ENCODE measurements around the gene POC1A.

Gene POC1A

DNA sequence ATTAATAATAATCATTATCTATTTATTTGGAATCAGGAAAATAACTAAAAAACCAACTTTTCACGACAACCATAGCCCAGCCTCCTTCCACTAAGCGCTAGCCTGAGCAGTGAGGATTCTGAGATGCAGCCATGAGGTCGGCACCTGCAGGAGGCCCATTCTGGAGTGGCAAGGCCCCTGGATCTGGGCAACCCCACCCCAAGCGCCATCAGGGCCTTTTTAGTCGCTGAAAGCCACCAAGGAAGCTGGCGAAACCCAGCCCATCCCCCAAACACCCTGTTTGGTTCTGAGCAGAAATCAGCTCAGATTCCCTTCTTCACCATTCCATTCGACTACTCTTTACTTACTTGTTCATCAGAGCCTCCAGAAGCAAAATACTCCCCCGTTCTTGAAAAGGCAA is 29.5 kb downstream of the POC1A start:
- no peak for FAIRE-seq

DNA sequence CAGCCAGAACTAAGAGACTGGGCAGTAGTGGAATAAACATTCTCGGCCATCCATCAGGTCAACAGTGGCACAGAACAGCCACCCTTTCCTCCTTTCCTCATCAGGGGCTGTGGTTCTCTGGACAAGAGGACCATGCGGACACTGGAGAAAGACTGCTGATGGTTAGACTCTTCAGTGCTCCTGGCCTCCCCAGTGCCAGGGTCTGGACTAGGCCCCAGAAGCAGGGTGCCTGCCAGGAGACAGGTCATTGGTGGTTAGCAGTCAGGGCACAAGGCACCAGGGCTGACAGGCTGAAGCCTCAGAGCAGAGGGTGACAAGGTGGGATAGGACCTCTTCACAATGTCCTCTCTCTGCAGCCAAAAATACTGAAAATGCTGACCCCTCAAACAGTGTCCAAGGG is 30.1 kb downstream of the POC1A start:
- FAIRE-seq, result no peak

DNA sequence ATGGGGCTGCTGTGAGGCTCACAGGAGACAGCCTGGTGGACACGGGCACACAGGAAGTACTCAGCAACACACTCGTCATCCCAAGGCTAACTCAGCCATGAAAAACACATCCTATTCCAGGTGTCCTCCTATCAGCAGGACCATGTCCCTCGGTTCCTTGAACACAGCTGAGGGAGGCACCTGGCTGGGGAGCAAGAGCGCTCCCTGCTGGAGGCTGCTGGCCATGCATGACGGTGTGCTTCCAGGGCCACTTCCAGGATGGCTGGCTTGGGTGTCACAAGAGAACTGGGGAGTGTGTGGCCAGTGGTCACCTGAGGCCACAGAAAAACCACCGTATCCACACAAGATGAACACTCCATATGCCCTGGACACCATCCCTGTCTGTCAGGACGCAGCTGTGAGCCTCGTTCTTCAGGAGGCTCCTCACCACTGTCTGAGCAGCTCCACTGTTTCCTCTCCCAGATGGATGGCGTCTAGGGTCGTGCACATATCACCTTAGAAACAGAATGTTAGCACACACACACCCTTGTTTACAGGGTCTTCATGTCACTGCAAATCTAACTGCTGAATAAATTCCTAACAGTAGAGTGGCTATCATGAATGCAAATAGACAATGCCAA is 31.0 kb downstream of the POC1A start:
- FAIRE-seq, result no peak

DNA sequence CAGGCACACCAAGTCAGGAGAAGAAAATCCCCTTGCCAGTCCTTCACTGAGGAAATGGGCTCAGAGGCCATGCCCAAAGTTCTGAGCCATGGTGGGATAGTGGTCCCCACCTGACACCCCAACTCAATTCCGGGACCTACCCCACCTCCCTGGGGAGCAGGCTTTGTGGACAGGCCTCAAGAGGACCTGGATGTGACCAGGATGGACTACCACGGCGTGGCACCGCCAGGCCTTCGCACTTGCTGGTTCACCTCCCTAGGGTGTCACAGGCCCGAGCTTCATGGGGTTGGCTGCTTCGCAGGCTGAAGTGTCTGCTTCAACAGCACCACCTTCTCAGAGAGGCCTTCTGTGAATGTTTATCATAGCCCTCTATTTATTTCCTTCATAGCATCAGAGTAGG is 31.7 kb downstream of the POC1A start:
- no peak for FAIRE-seq

DNA sequence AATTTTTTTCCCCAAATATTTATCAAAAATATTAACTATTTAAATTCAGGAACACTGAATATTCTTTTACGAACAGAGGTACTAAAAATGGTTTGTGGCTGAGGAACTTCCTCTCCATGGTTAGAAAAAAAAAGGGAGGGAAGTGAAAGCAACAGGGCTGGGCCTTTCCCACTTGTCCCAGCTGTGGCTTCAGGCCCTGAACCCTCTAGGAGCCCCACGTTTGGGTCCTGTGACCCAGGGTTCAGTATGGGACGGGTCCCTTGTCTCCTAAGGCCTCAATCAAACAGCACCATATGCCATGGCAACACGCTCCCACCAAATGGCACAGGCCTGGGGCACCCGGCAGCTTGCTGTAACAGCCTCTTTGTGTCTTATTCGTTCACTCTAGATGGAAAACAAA is 32.4 kb downstream of the POC1A start:
- FAIRE-seq, result no peak

DNA sequence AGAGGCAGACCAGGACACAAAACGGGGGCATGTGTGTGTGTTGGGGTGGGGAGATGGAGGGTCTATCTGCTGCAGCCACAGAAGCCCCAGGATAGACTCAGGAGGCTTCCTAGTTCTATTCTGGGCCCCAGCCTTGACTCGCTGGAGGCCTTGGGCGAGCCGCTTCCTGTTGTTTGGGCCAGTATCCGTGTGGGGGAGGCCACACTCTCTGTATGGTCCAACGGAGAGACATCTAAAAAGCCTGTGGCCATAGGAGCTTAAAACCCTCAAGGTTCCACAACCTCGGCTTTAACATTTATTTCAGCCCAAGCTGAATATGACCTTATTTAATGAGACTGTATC is 32.8 kb downstream of the POC1A start:
- no peak for FAIRE-seq

DNA sequence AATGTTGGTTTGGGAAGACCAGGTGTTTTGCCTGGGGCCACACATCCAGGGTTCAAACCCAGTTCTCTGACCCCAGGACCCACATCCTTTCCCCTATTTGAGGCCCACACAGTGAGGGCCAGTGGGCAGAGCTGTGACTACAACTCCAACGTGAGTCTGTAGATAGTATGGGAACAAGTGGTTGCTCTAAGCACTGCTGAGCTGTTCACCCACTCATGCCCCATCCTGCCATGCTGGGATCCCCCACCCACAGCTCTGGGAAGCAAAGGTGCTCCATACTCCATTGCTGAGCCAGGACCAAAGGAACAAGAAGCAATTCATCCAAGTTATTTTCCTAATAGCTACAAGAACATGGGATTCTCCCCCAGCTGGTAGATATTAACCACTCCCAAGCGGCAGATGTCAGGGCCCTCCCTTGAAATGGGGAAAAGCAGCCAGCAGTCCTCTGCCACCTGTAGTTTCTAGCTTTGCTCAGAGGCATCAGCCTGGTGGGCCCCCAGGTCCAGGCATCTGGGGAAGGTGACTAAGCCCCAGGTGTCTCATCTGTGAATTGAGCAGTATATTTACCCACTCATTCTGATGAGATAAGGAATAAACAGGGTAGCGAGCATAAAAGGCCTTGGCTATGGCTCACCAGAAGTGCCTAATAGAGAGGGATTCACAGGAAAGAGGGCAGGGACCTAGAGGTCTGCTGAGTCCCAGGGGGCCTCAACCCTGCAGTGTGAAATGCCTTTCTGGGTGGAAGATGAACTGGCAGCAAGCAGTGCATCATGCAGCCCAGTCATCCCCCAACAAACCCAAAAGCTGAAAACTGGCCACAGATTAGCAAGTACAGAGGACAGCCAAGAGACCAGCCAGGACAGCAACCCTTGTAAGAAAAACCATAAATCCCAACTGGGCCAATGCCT is 33.4 kb downstream of the POC1A start:
- FAIRE-seq, result no peak

DNA sequence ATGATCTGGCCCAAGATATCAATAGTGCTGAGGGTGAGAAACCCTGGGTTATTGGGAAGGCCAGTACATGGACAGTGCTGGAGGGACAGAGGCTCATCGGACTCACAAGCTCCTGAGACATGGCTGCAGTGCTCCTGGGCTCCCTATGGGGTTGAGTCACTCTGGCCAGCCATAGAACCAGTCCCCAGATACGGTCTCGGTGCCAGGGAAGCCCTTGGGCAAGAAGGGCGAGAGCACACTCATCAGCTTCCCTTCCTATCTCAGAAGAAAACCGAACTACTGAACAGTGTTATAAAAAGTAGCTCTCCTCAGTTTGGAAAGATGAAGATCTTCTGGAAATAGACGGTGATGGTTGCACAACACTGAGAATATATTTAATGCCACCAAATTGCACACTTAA is 34.4 kb downstream of the POC1A start:
- FAIRE-seq, result no peak

DNA sequence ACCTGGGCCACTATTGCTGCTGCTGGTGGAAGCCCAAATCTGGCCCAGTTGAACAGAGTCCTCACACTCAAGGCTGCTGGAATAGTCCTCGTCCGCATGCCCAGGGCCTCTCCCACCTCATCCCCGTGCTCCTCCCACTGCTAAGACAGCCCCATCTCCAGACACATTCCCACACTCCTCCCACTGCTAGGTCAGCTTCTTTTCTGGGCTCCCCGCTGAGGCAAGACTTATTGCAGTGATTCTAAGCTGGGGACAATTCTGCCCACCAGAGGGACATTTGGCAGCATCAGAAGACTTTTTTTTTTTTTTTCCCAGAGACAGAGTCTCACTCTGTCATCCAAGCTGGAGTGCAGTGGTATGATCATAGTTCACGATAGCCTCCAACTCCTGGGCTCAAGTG is 35.1 kb downstream of the POC1A start:
- FAIRE-seq, result no peak

DNA sequence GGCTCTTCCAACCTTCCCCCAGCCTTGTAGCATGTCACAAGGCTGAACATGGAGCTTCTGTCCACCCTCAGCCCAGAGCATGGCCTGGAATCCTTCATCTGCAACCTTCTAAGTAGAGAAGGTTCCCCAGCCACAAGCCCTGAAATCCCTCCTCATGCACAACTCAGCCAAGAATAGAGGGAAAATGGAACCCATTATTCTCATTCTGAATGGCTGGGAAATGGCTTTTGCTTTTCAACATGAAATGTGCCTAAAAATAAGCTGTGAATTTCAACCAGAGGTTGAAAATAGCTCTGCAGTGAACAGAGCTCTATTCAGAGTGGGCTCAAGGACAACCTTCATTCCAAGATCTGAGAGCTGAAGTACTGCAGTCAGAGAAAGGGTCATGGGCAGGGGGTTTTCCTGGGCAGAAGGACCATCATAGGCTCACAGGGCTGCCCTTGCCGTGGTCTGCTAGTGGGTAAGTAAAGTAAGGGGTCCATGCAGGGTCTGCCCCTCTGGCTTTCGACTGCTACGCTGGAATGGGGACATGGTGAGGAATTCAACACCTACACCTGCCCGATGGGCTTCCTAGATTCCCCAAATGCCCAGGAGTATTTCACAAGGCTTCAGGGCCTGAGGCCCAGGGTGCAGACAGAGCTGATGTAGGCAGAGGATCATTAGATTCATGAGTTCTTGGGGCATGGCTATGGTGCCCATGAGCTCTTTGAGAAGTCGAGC is 35.9 kb downstream of the POC1A start:
- no peak for FAIRE-seq

DNA sequence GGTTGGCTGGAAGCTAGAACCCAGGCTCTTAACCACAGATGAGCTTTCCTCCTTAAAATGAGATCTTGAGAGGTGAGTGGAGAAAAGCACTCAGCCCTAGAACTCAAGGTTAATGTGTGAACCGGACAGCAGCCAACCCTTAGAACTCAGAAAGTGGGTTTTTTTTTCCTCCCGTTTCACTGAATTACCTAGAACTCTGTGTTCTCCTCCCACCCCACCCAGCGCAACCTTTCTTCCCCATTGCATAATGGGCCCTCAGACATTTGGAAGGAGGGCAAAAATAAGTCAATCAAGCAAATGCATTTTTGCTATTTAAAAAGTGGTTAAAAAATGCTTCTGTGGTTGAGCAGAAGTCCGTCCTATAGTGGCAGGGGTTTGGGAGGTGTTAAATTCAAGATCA is 36.7 kb downstream of the POC1A start:
- FAIRE-seq, result no peak

DNA sequence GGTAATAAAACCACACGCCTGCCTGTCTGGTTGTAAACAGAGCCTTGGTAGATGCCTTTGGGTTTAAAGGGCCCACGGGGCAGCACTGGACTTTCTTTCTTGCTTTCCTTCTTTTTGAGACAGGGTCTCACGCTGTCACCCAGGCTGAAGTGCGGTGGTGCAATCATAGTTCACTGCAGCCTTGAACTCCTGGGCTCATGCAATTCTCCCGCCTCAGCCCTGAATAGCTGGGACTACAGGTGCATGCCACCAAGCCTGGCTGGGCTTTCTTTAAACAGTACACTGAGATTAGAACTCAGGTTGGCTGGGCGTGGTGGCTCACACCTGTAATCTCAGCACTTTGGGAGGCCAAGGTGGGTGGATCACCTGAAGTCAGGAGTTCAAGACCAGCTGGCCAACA is 42.2 kb downstream of the POC1A start:
- FAIRE-seq, result no peak

DNA sequence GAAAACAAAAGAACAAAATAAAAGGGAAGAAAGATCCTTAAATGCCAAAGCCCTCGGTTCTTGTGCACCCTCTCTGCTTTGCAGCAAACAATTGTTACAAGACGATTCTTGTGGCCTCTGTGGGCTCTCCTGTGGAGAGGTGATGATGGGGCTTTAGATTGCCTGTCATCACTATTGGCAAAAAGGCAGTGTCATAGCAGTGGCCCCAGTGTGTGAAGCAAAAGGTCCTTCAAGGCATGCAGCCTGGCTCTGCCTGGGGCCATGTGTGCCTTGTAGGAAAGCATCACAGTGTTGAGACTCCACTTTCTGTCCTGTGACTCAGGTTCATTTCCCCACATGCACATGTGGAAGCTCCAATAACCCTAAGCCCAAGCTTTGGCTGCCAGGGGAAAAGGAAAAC is 43.7 kb downstream of the POC1A start:
- FAIRE-seq, result no peak

DNA sequence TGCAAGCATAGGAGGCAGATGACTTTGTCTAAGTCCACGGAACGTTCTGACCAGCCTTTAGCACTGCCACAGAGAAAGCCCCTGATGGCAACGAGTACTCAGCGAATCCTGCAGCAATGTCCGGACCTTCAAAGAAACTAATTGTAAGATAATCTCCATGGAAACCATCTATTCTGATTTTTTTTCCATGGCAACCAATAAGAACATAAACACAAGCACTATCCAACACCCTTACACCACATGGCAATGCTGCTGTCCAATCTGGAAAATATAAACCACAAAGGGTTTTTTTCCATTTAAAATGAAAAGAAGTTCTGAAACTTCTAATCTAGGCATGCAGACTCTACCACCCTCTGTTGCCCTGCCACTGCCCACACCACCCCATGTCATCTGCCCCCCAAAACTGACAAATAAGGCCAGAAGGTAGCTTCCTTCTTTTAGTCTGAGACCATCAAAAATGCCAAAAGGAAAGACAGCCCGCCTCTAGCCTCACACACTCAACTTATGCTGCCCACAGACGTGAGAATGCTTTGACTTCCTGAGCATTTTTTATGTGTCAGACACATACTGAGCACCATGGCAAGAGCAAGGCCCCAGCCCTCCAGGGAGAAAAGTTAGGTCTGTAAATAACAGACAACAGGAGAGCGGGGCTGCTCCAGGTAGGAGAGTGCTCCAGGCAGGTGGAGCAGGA is 44.5 kb downstream of the POC1A start:
- FAIRE-seq, result no peak

DNA sequence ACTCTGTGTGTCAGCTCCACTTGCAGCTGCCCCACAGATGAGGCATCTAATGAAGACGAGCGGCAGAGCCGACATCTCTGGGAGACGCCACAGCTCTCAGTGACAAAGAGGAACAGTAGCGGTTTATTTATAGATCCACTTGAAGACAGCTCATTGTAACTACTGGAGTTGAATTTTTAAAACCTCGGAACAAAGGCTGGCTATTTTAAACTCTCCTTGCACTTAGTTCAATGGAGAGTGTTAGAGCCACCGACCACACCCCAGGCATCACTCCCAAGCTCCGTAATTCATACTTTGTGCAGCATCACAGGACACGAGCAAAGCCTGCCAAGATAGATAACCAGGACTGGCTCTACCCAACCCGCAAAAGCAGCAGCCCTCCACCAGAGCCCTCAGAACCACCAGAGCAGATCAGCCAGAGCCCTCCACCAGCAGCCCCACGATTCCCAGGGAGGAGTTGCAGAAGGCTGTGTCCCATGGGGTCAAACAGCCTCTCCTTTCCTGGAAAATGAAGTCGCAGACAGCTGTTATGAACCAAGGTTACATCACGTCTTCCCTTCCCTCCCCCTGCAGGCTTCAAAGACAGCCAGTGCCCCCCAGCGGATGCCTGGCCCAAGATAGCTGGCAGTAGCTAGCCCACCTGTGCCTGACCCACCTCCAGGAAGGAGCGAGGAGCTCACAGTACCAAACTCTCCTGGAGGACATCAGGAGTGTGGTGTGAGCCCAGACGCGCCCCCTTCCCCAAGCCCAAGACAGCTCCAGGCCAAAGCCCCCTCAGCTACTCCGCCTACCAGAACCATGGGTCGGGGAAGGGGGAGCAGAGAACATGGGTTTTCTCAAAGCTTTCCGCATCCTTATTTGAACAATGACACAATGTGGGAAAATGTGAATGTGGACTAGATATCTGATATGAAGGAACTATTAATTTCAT is 45.7 kb downstream of the POC1A start:
- no peak for FAIRE-seq

DNA sequence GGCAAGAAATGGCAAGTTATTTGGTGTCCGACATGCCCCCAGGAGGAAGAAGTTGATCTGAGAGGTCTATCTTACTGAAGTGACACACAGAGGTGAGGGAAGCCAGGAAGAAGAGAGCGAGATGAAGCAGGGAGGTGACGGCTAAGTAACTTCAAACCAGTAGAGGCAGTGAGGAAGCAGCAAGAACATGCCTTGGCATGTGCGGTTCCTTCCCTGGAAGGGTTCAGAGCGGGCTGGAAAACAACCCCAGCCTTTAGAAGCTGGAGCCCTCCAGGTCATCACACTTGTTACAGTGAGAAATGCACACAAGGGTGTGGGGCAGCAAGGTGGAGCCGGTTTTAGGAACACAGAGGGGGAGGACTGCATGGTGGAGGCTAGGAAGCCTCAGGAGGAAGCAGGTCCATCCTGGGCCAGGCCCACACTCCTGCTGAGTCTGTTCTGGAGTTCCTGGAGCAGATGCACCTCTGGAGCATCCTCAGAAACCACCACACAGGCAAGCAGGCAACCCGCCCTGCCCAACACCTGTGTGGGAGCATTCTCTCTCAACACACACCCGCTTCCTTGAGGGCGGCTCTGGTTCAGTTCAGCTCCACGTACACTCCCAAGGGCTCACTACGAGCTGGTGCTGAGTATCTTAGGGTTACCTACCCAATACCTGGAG is 47.1 kb downstream of the POC1A start:
- FAIRE-seq, result no peak

DNA sequence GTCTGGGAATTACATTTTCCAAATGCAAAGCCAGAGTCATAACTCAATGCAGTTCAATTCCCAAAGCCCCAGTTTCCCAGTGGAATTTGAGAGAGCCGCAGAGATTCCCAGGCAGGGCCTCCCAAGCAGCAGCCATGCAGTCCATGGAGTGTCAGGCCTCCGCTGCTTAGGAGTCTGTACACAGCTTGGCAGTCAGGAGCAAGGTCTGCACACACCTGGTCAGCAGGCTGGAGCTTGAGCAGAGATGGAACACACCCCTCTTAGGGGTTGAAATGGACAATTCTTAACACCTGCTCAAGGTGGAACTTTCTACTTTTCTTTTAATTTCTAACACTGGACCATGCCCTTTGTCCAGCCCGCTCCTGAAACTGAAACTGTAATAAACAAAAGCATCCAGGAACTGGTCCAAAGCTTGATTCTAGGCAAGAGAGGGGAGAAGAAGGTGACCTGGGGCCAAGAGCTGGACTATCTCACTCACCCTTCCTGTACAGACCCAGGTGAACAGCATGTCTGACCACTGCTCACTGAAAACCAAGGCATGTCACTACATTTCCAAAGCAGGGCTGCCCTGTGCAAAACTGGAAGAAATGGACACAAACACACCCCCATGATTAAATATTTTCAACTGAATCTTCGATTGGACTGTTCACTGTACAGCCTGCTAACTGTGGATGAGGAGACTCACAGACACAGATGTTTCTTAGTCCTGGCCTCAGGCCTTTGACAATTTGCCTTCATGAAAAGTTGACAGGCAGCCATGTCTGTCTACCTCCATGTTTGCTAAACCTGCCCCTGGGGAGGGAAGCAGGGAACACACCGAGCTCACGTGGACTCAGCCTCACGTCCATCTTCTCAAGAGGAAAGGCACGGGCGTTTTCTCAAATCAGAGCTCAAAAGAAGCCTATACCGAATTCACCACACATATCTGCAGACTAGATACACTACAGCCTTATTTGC is 49.3 kb downstream of the POC1A start:
- no peak for FAIRE-seq

DNA sequence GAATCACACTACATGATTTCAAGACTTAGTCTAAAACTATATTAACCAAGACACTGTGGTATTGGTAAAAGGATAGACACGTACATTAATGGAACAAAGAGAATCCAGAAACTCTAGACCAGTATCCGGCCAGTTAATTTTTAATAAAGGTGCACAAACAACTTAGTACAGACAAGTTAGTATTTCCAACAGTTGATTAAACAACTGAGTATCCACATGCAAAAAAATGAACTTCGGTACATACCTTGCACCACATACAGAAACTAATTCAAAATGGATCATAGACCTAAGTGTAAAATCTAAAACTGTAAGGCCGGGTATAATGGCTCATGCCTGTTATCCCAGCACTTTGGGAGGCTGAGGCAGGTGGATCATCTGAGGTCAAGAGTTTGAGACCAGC is 51.3 kb downstream of the POC1A start:
- no peak for FAIRE-seq

DNA sequence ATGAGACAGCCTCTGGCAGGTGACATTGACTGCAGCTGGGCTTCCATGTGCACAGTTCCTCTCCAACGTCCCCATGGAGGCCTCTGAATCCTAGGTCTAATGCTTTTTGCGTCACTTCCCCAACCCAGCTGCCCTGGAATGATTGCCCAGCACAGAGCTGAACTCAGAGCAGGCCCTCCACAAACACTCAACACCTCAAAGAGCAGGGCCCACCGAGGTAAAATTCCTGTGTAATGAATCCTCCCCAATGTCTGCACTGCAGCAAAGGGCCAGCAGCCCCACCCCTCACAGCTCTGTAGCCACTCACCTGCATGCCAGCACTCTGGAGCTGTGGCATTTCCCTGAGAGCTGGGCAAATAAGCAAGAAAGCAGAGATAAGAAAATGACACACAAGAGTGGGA is 55.2 kb downstream of the POC1A start:
- no peak for FAIRE-seq

DNA sequence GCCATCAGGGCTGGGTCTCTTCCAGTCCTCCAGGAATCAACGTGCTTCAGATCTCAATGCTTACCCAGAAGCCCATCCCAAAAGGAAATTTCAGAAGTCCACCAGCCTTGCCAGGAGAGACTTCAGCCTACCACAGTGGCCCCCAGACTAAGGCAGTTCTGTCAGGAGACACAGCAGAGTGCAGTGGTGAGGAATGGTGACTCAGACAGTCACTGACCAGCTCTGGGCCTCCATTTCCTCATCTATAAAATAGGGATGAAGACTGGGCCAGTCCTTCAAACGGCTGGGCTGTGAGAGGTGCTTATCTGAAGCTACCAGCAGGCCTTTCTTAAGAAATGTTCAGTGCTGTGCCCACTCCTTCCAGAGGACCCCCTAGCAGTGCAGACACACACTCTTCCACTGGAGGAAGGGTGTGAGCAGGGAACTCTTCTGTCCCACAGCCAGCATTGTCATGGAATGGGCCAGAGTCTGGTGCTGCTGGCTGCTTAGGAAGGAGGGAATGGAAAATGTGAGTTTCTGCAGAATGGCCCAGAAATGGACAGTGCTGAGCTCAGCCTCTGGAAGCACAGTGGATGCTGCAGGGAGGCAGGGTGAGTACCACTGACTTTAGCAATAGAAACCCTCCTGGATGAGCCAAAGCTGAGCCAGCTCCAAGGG is 56.2 kb downstream of the POC1A start:
- no peak for FAIRE-seq
